Muscle layer of duodenum (tissue), 2 donors: ENCODE data around the gene BTBD9.

Source experiments
- H3K27ac ChIP-seq: one replicate; pipeline ENCODE4 v1.7.0; 2013; ENCODE audit warnings: mild to moderate bottlenecking, low read length
- H3K27me3 ChIP-seq: one replicate; pipeline ENCODE4 v1.7.0; 2013; ENCODE audit warnings: low read depth, mild to moderate bottlenecking, control low read depth, low read length
- H3K36me3 ChIP-seq, 2 donors: one replicate each; pipeline ENCODE4 v1.7.0; 2013; ENCODE audit warnings: low read length in 2 of 2, control low read depth in 1 of 2, mild to moderate bottlenecking in 1 of 2; ENCODE audit not compliant: insufficient read depth in 2 of 2, control insufficient read depth in 1 of 2
- H3K4me1 ChIP-seq, 2 donors: one replicate each; pipeline ENCODE4 v1.7.0; 2013; ENCODE audit warnings: low read length in 2 of 2, mild to moderate bottlenecking in 2 of 2, control low read depth in 1 of 2, moderate library complexity in 1 of 2; ENCODE audit not compliant: insufficient read depth in 2 of 2, control insufficient read depth in 1 of 2
- H3K4me3 ChIP-seq, 2 donors: one replicate each; pipeline ENCODE4 v1.7.0; 2013; ENCODE audit warnings: low read length in 2 of 2, low read depth in 1 of 2, mild to moderate bottlenecking in 1 of 2
- H3K9me3 ChIP-seq, 2 donors: one replicate each; pipeline ENCODE4 v1.7.0; 2013; ENCODE audit warnings: low read length in 2 of 2, control low read depth in 1 of 2, mild to moderate bottlenecking in 1 of 2; ENCODE audit not compliant: control insufficient read depth in 1 of 2
- donor health status: healthy.

BTBD9 gene

DNA sequence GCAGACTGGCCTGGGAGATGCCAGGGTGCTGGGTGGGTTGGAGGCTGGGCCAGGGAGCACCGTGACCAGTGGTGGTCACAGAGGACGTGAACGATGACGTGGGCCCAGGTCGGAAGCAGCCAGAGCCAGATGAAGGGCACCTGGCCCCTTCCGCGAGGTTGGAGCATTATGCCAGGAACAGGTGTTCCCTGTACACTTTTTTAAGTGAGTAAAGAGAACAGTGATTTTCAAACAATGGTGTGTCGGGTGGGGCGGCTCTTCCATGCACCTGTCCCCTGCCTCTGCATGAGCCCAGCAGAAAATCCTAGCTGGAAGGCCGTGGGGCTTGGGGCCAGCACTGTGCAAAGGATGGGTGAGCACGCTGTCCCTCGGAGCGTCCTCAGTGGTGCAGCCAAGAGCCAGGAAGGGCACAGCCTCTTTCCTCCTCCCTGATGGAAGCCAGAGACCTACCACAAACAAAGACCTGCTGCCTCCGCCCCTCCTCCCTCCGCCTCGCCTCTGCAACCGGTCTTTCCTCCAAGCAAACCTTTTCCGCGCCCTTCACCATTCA, 469.7 kb downstream of the BTBD9 start:
- Histone ChIP-seq H3K27ac (no peak overlapping the region), H3K4me1 (peaks cover 0 to 2% of the 10 kb centered on the region in 2 donors)

GRCh38 chr6:38169221-38169976, 470.3 kb downstream of the BTBD9 start:
- Histone ChIP-seq H3K4me3 (no peak overlapping the region), H3K27me3 (no peaks in the 10 kb centered on the region), H3K27ac (no peak overlapping the region), H3K4me1 (peaks cover 0 to 2% of the 10 kb centered on the region in 2 donors), H3K36me3 (peaks cover 0 to 11% of the 10 kb centered on the region in 2 donors), H3K9me3 (no peaks in the 10 kb centered on the region)

More for the DNA sequence above, 469.7 kb downstream of the BTBD9 start:
- peaks cover 0 to 16% of the 10 kb centered on the region in 2 donors for H3K36me3 ChIP-seq
- H3K27me3 ChIP-seq, result no peaks in the 10 kb centered on the region
- no peaks in the 10 kb centered on the region for H3K9me3 ChIP-seq
- H3K4me3 ChIP-seq, result no peak overlapping the region

GRCh38 chr6:38168699-38169098, 471.0 kb downstream of the BTBD9 start:
- no peak overlapping the region for H3K4me3 ChIP-seq
- H3K27ac ChIP-seq, result no peak overlapping the region
- peaks cover 0 to 4% of the 10 kb centered on the region in 2 donors for H3K36me3 ChIP-seq
- no peaks in the 10 kb centered on the region for H3K9me3 ChIP-seq
- H3K27me3 ChIP-seq, result no peaks in the 10 kb centered on the region
- H3K4me1 ChIP-seq, result peaks cover 0 to 2% of the 10 kb centered on the region in 2 donors

DNA sequence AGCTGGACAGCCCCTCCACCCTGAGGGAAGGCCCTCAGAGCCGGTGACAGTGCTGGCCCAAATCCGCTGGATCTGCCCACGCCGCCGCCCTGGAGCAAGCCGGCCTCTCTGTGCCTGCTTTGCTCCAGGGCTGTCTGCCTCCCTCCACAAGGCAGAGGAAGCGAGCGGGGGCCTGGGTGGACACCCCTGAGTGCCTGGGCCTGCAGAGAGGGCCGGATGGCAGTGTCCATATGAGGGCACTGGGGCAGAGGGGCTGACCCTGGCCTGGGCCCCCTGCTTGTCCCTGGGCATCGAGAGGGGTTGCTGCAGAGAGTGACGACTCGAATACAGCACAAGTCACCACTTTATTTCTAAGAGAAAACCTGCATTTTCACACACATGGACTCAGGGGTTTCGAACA, 471.6 kb downstream of the BTBD9 start:
- Histone ChIP-seq H3K4me3 (no peak overlapping the region), H3K9me3 (no peaks in the 10 kb centered on the region), H3K27me3 (no peaks in the 10 kb centered on the region), H3K4me1 (peaks cover 0 to 2% of the 10 kb centered on the region in 2 donors), H3K27ac (no peak overlapping the region), H3K36me3 (no peaks in the 10 kb centered on the region)

GRCh38 chr6:38167598-38167997, 472.1 kb downstream of the BTBD9 start:
- no peak overlapping the region for H3K4me3 ChIP-seq
- peaks cover 0 to 2% of the 10 kb centered on the region in 2 donors for H3K4me1 ChIP-seq
- H3K9me3 ChIP-seq, result no peaks in the 10 kb centered on the region
- no peaks in the 10 kb centered on the region for H3K27me3 ChIP-seq
- H3K36me3 ChIP-seq, result no peaks in the 10 kb centered on the region
- H3K27ac ChIP-seq, result no peak overlapping the region

DNA sequence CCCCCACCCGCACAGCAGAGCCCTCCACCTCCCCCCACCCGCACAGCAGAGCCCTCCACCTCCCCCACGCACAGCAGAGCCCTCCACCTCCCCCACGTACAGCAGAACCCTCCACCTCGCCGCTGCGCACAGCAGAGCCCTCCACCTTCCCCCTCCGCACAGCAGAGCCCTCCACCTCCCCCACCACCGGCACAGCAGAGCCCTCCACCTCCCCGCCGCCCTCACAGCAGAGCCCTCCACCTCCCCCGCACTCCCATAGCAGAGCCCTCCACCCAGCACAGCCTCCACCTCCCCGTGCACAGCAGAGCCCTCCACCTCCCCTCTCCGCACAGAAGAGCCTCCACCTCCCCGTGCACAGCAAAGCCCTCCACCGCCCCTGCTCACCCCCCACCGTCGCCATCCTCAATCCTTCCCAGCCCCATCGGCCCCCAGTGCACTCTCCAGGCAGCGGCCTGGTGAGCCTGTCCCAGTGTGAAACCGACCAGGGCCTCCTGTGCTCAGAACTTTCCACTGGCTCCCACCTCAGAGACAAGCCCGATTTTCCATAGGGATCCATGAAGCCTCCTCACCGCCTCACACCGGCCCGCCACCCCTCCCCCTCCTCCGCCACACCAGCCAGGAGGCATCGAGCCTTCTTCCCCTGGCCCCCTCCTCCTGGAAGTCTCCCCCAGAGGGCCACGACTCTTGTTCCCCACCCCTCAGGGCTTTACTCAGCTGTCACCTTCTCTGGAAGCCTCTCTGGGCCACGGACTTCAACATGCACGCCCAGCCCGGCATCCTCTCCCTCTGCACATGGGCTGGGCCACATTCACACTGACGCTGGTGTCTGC, 473.1 kb downstream of the BTBD9 start:
- Histone ChIP-seq H3K27me3 (no peaks in the 10 kb centered on the region), H3K4me1 (peaks cover 0 to 2% of the 10 kb centered on the region in 2 donors), H3K36me3 (no peaks in the 10 kb centered on the region), H3K27ac (no peak overlapping the region), H3K9me3 (no peaks in the 10 kb centered on the region), H3K4me3 (no peak overlapping the region)

DNA sequence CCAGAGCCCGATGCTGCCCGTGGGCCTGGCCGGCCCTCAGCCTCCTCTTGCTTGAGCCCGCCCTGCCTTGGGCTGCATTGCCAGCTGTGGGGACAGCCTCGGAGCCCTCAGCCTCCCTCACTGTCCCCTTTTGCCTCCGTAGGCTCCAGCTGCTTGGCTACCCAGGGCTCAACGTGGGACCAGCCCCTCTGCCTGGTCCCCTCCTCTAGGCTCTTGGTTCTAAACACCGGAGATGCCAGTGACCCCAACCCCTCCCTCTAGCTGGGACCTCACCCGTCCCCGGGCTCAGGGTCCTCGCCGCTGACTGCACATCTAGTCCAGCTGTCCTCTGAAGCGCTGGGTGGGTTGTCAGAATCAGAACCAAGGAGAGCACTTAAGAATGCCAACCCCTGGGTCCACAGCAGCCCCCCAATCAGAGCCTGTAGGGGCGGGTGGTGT, 475.0 kb downstream of the BTBD9 start:
- Histone ChIP-seq H3K4me3 (no peak overlapping the region), H3K27me3 (no peaks in the 10 kb centered on the region), H3K4me1 (no peaks in the 10 kb centered on the region), H3K9me3 (peaks cover 0 to under 1% of the 10 kb centered on the region in 2 donors), H3K27ac (no peak overlapping the region), H3K36me3 (peaks cover 0 to 4% of the 10 kb centered on the region in 2 donors)

- H3K36me3 ChIP-seq, result peaks cover 0 to 4% of the 10 kb centered on the region in 2 donors
- no peaks in the 10 kb centered on the region for H3K27me3 ChIP-seq
- no peak overlapping the region for H3K4me3 ChIP-seq
- peaks cover 0 to 3% of the 10 kb centered on the region in 2 donors for H3K9me3 ChIP-seq
- H3K27ac ChIP-seq, result no peak overlapping the region
- no peaks in the 10 kb centered on the region for H3K4me1 ChIP-seq
Measured at GRCh38 chr6:38164131-38164481, 475.6 kb downstream of the BTBD9 start.

- peaks cover 0 to 4% of the 10 kb centered on the region in 2 donors for H3K36me3 ChIP-seq
- H3K9me3 ChIP-seq, result peaks cover 0 to 3% of the 10 kb centered on the region in 2 donors
- no peak overlapping the region for H3K27ac ChIP-seq
- no peaks in the 10 kb centered on the region for H3K4me1 ChIP-seq
- no peak overlapping the region for H3K4me3 ChIP-seq
- H3K27me3 ChIP-seq, result no peaks in the 10 kb centered on the region
Measured at GRCh38 chr6:38163186-38164130, 476.3 kb downstream of the BTBD9 start.

GRCh38 chr6:38162493-38163185, 477.1 kb downstream of the BTBD9 start:
- Histone ChIP-seq H3K36me3 (peaks cover 0 to 4% of the 10 kb centered on the region in 2 donors), H3K27ac (no peak overlapping the region), H3K4me1 (no peaks in the 10 kb centered on the region), H3K27me3 (no peaks in the 10 kb centered on the region), H3K4me3 (no peak overlapping the region), H3K9me3 (peaks cover 0 to 3% of the 10 kb centered on the region in 2 donors)
